Measurements from ENCODE around the gene SWT1. TPM values are rescaled to one million over a fixed set of nuclear protein-coding genes. Genes with fewer than 3 reads are reported as not detected.

The SWT1 gene
- total RNA-seq, 1 donor from 2014 or later: 13.3 TPM

- intact Hi-C loops (cut with DNase I): no loop called here
These were observed 184.3 kb downstream of the SWT1 start for GRCh38 chr1:185341196-185341781.

More at GRCh38 chr1:185341196-185341781, 184.3 kb downstream of the SWT1 start:
- no peak for DNase-seq (ENCODE audit: low spot score)
- ATAC-seq: no peak

Other genes with a start within 250 kb of the SWT1 start
- gene NIBAN1, start 182.7 kb upstream of the SWT1 start, total RNA-seq: 42.4 TPM
- 21.1 TPM for gene RNF2, start 111.6 kb upstream of the SWT1 start, total RNA-seq
- gene TRMT1L, start 214 bp upstream of the SWT1 start, total RNA-seq: 21.4 TPM
- 138 TPM for gene IVNS1ABP, start 160.1 kb downstream of the SWT1 start, total RNA-seq

Measured in sciatic nerve (tissue), 2 donors.